HG03064 (cell line): ENCODE measurements around the gene PDE6B.
"Not testable (repeated sequence)": the region's sequence is repeated elsewhere in the genome, so short reads cannot be mapped to it uniquely, and the experiment has no call there.

Experiments
- ATAC-seq: cut with Tn5 transposase; IDR thresholded peaks from one replicate; pipeline ENCODE4 v1.9.1; 2021; ENCODE audit warnings: low read depth; ENCODE audit not compliant: unreplicated experiment

PDE6B gene

DNA sequence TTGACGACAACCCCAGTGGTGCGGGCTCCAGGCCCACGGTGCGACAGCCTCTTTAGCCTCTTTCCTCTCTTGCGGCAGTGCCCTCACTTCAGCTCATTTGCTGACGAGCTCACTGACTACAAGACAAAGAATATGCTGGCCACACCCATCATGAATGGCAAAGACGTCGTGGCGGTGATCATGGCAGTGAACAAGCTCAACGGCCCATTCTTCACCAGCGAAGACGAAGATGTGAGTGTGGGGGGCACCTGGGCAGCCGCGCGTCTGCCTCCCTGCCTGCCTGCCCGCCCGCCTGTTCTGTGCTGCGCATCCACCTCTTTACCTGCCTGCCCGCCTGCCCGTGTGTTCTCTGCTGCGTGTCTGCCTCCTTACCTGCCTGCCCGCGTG lies 9.2 kb downstream of the PDE6B start:
- no peak for ATAC-seq

DNA sequence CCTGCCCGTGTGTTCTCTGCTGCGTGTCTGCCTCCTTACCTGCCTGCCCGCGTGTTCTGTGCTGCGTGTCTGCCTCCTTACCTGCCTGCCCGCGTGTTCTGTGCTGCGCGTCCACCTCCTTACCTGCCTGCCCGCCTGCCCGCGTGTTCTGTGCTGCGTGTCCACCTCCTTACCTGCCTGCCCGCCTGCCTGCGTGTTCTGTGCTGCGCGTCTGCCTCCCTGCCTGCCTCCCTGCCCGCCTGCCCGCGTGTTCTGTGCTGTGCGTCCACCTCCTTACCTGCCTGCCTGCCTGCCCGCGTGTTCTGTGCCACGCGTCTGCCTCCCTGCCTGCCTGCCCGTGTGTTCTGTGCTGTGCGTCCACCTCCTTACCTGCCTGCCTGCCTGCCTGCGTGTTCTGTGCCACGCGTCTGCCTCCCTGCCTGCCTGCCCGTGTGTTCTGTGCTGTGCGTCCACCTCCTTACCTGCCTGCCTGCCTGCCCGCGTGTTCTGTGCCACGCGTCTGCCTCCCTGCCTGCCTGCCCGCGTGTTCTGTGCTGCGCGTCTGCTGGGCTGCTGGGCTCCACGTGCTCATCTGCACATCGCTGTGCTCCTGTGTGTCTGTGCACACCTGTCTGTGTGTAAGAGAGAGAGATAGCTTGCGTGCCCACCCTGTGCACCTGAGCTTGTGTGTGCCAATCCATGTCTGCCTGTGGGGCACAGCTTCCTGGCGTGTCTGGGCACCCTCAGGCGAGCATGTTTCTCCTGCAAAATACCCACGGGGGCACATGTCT lies 9.9 kb downstream of the PDE6B start:
- not testable (repeated sequence) for ATAC-seq

- no peak for ATAC-seq
These were observed 10.7 kb downstream of the PDE6B start for GRCh38 chr4:635851-636627.

GRCh38 chr4:636628-637159 lies 11.3 kb downstream of the PDE6B start:
- ATAC-seq = no peak

DNA sequence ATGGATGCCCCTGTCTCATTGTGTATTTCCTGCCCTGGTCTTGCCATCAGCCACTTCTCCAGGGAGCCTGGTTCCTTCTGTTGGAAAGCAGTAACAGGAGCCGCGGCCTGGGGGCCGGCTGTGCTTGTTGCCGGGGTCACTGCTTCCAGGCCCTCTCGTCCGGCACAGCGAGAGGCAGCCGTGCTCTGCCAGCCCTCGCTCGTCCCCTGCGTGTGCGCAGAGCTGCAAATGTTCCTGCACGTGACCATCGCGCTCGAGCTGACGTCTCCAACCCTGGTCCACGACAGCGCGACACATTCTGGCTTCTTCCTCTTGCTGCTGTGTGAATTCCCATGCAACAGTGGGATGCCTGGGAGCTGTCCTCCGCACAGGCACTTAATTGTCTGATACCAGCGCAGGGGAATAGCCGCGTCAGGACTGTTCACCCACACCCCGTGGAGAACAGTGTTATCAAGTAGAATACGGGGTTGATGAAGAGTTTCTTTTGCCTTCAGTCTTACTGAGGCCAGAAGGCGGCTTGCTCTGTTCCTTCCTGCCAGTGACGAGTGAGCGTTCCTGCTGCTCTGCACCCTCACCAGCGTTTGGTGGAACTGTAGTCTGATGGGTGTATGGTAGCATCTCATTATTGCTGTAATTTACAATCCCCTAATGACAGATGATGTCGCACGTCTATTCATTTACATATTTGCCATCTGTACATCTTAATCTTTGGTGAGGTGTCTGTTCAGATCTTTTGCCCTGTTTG lies 12.3 kb downstream of the PDE6B start:
- no peak for ATAC-seq

GRCh38 chr4:642366-642765 lies 17.0 kb downstream of the PDE6B start:
- not testable (repeated sequence) for ATAC-seq

GRCh38 chr4:646460-646859 lies 21.1 kb downstream of the PDE6B start:
- ATAC-seq = no peak

- no peak for ATAC-seq
These were observed 22.1 kb downstream of the PDE6B start for GRCh38 chr4:647481-647880.

GRCh38 chr4:648579-649292 lies 23.4 kb downstream of the PDE6B start:
- no peak for ATAC-seq

DNA sequence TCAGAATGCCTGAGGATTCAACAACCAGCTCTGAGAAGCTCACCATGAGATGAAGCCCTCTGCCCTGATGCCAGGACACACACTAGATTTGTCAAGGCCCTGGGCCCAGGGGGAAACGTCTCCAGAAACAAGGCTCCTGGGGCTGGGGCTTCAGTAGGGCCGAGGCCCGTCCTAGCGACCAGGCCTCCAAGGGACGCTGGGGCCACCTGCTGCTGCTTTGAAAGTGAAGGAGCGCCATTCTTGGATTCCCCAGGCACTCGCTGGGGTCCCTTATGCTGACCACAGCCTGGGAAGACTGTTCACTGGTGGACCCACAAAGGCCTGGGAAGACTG lies 23.9 kb downstream of the PDE6B start:
- no peak for ATAC-seq

DNA sequence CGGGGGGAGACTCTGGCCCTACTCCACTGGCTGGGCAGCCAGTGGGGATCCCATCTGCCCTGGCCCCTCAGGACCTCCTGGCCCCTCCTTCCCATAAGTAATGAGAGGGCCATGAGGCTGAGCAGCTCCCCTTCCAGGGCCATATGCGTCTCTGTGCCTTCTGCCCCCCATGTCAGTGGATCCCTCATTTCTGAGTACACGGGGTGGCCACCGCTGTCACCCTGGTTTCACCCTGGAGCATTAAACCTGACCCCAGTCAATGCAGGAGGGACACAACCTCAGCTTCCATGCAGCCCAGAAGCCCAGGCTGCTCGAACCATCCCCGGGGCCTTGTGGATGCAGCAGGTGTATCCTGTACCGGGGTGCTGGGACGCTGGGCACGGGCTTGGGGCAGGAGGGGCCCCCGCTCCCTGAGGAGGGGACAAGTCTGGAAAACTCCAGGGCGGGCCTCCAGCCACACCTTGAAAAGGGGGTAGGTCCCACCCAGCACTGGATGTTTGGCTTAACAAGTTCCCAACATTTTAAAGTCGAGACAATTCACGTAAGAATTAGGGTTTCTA lies 24.5 kb downstream of the PDE6B start:
- ATAC-seq = no peak

GRCh38 chr4:650461-650860 lies 25.1 kb downstream of the PDE6B start:
- ATAC-seq = no peak

- no peak for ATAC-seq
These were observed 25.8 kb downstream of the PDE6B start for GRCh38 chr4:650951-651883.

GRCh38 chr4:651884-652642 lies 26.7 kb downstream of the PDE6B start:
- ATAC-seq = no peak

- no peak for ATAC-seq
These were observed 27.9 kb downstream of the PDE6B start for GRCh38 chr4:653080-653821.

DNA sequence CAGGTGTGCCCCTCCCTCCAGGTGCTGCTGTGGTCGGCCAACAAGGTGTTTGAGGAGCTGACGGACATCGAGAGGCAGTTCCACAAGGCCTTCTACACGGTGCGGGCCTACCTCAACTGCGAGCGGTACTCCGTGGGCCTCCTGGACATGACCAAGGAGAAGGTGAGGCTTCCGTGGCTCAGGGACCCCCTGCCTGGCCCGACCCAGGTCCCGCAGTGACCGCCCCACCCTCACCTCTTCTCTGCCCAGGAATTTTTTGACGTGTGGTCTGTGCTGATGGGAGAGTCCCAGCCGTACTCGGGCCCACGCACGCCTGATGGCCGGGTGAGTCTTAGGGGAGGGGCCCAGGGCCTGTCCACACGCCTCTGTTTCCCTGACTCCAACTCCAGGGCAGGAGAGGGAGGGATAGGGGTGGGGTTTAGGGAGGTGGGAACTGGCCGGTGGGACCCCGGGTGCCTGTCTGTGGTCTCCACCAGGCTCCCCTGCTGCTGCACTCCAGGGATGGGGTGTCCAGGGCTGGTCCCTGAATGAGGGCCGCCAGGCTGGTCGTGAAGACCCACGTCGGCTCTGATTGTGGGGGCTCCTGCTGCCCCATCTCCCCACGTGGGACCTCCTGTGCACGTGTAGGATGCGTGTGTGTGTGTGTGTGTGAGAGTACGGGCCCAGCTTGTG lies 28.6 kb downstream of the PDE6B start:
- ATAC-seq = no peak

GRCh38 chr4:654503-654845 lies 29.1 kb downstream of the PDE6B start:
- no peak for ATAC-seq
